Hepatocyte (in vitro differentiated cells): ENCODE results near the gene CACNA1C.

Experiments used
- CTCF ChIP-seq: fragments of 200-600 bp; sonication (generic); IDR thresholded peaks from 2 replicates; pipeline ENCODE4 v1.5.1; 2016; ENCODE audit warnings: antibody characterized with exemption, mild to moderate bottlenecking; ENCODE audit not compliant: poor library complexity
- EZH2phosphoT487 ChIP-seq: fragments of 200-600 bp; sonication (generic); IDR thresholded peaks from one replicate; pipeline ENCODE4 v1.6.1; 2018; ENCODE audit warnings: antibody characterized with exemption, mild to moderate bottlenecking, low read depth, moderate library complexity; ENCODE audit not compliant: unreplicated experiment, severe bottlenecking

DNA sequence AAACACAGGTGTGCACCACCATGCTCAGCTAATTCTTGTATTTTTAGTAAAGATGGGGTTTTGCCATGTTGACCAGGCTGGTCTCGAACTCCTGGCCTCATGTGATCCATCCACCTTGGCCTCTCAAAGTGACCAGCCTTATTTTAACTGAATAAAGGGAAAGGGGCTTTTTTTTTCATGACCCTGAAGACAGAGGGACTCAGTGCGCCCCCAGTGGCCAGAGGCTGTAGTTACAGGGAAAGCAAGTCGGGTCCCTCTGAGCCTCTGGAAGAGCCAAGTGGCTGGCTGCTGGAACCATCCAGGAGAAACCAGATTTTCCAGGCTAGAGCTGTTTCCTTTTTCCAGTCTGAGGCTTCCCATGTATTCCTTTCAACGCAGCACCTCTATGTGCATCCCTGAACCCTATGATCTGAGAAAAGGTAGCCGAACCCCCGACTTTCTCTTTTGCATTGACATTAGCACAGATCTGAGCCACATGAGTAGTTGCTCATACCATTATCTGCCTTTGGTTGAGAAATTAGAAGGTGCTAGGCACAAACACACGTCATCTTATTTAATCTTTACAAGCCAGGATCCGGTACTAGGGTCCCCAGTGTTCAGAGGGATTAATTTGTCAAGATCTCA is 342.7 kb downstream of the CACNA1C start:
- no peak for TF ChIP-seq EZH2phosphoT487
- TF ChIP-seq CTCF, result peak; percentile 77
